Activated CD4-positive, alpha-beta T cell treated with anti-CD3 and anti-CD28 coated beads, Interleukin-2, Interleukin-6, amounts not matched to agents 100 ng/mL and 50 ng/mL, durations not matched to agents 16 hours and 8 hours (primary cell): ENCODE results near the gene PRM2.

Experiments used
- DNase-seq: peaks from one replicate; pipeline ENCODE4 v3.0.0-alpha.2; 2020

Gene PRM2

GRCh38 chr16:11283820-11284248 is 7.6 kb upstream of the PRM2 start:
- no peak for DNase-seq

GRCh38 chr16:11280616-11281522 is 4.6 kb upstream of the PRM2 start, which contains the start of gene PRM1:
Gene PRM1, minus strand, starts transcription at chr16:11281330. Its CDS starts 92 bp downstream, at chr16:11281238.
- DNase-seq: no peak

GRCh38 chr16:11278681-11279628 is 2.7 kb upstream of the PRM2 start:
- no peak for DNase-seq

- DNase-seq: no peak
Observed at GRCh38 chr16:11277607-11278337, 1.5 kb upstream of the PRM2 start.

GRCh38 chr16:11276896-11277593 is 765 bp upstream of the PRM2 start:
- DNase-seq: no peak

GRCh38 chr16:11274964-11275363 is 1.3 kb downstream of the PRM2 start:
- no peak for DNase-seq

- DNase-seq: no peak
Observed at GRCh38 chr16:11273721-11274324, 2.5 kb downstream of the PRM2 start.

- no peak for DNase-seq
Observed at GRCh38 chr16:11272921-11273720, 3.2 kb downstream of the PRM2 start, which contains the start of gene PRM3. Gene PRM3, minus strand, starts transcription at chr16:11273629. Its CDS starts 34 bp downstream, at chr16:11273595.

- DNase-seq: no peak
Observed at GRCh38 chr16:11272484-11272883, 3.8 kb downstream of the PRM2 start.

GRCh38 chr16:11271610-11272009 is 4.7 kb downstream of the PRM2 start:
- DNase-seq: no peak

GRCh38 chr16:11270602-11271162 is 5.6 kb downstream of the PRM2 start:
- DNase-seq: no peak

- DNase-seq: no peak
Observed at GRCh38 chr16:11268921-11269375, 7.3 kb downstream of the PRM2 start, which contains the start of gene TNP2. Gene TNP2, minus strand, starts transcription at chr16:11269325. Its CDS starts 63 bp downstream, at chr16:11269262.

GRCh38 chr16:11265124-11265523 is 11.2 kb downstream of the PRM2 start:
- DNase-seq: no peak

GRCh38 chr16:11264155-11264832 is 12.0 kb downstream of the PRM2 start:
- no peak for DNase-seq

- peak; percentile 79 for DNase-seq
Observed at GRCh38 chr16:11263737-11264136, 12.5 kb downstream of the PRM2 start.

GRCh38 chr16:11262915-11263314 is 13.4 kb downstream of the PRM2 start:
- no peak for DNase-seq

- no peak for DNase-seq
Observed at GRCh38 chr16:11260596-11260966, 15.7 kb downstream of the PRM2 start.

- DNase-seq: no peak
Observed at GRCh38 chr16:11259655-11260595, 16.4 kb downstream of the PRM2 start.
